Measurements from ENCODE around the gene MARVELD2. TPM values are rescaled to one million over a fixed set of nuclear protein-coding genes. Genes with fewer than 3 reads are reported as not detected.

Gene MARVELD2
- total and polyA plus RNA-seq, 2 of the 13 experiments (the other 11 are each of a cell fraction or from before 2014, with no cell fraction given): 11.1 to 15.4 TPM

DNA sequence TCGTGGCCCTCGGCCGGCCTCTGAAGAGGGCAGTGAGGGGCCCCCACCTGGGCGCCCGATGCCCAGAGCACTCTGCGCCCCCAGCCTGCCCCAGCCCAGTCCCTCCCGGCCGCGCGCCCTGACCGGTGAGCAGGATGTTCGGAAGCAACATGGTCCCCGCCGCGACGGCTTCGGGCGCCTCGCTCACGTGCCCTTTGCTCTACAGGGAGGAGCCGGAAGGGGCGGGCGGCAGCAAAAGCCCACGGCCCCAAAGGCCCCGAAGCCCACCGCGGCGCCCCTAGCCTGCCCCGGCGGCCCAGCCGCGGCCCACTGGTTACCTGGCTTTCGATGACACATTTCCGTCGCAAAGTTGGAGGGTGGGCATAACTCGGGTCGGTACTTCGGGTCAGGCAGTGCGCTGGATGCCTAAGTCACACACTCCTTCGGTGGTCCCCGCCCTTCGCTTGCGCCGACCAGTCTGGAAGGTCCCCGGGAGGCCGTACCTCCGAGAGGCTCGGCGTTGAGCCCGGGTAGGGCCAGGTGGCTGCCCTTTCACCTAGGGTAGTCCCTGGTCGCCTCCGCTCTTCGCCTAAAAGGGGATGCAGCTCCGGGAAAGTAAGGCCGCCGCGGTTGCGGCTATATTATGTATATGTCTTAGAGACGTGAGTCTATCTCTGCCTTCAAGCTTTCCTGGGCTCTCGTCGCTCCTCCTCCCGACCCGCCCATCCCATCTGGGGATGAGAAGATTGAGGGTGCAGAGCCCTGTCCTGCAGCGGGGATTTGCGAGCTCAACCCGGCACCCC is 45.4 kb upstream of the MARVELD2 start, which contains the start of the genes AK6, RAD17 and TAF9 (continued):
- TF ChIP-seq, protein P1, sequence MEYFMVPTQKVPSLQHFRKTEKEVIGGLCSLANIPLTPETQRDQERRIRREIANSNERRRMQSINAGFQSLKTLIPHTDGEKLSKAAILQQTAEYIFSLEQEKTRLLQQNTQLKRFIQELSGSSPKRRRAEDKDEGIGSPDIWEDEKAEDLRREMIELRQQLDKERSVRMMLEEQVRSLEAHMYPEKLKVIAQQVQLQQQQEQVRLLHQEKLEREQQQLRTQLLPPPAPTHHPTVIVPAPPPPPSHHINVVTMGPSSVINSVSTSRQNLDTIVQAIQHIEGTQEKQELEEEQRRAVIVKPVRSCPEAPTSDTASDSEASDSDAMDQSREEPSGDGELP (IDR thresholded peaks at IDR 0.05; ENCODE audit: borderline replicate concordance, low read depth): 0 out of 2 replicates have a peak, but pooled peaks have one; percentile 56
- no peak for TF ChIP-seq ZNF280D (CRISPR knock-in tag; IDR thresholded peaks at IDR 0.05)
- TF ChIP-seq ZNF773 (CRISPR knock-in tag; IDR thresholded peaks at IDR 0.05; ENCODE audit: borderline replicate concordance): no peak
- TF ChIP-seq ETV6 (CRISPR knock-in tag; conservative IDR thresholded peaks at IDR 0.05): peak; percentile 53; the same call in 1 of the 2 replicates
- no peak for TF ChIP-seq ZFP36L2 (CRISPR knock-in tag; IDR thresholded peaks at IDR 0.05)
- no peak for TF ChIP-seq HMGA1 (CRISPR knock-in tag; conservative IDR thresholded peaks at IDR 0.05)
- TF ChIP-seq ZSCAN20 (CRISPR knock-in tag; IDR thresholded peaks at IDR 0.05; ENCODE audit: borderline replicate concordance): no peak
- TF ChIP-seq SMARCE1 (IDR thresholded peaks at IDR 0.05; ENCODE audit: borderline replicate concordance): no peak
- no peak for TF ChIP-seq ZNF839 (CRISPR knock-in tag; IDR thresholded peaks at IDR 0.05; ENCODE audit: borderline replicate concordance)
- TF ChIP-seq TCF7 (IDR thresholded peaks at IDR 0.05; ENCODE audit: low read depth): no peak
- peak; percentile 12; the same call in 1 of the 2 replicates for TF ChIP-seq ZNF737 (CRISPR knock-in tag; IDR thresholded peaks at IDR 0.05; ENCODE audit: borderline replicate concordance)
- peak; percentile 75; the same call in 1 of the 2 replicates for TF ChIP-seq ZBTB7A (CRISPR knock-in tag; IDR thresholded peaks at IDR 0.05)
- TF ChIP-seq REPIN1 (CRISPR knock-in tag; IDR thresholded peaks at IDR 0.05; ENCODE audit: borderline replicate concordance, low read depth): peak; percentile 83
- TF ChIP-seq PHF21A (CRISPR knock-in tag; IDR thresholded peaks at IDR 0.05): peak; percentile 45; the same call in 1 of the 2 replicates
- TF ChIP-seq CHD4 (IDR thresholded peaks at IDR 0.05; ENCODE audit: borderline replicate concordance, low read length): no peak
- no peak for TF ChIP-seq PRDM10 (CRISPR knock-in tag; IDR thresholded peaks at IDR 0.05; ENCODE audit: low read depth)
- no peak for TF ChIP-seq MAFK (conservative IDR thresholded peaks at IDR 0.05 in 1 of 2, IDR thresholded peaks at IDR 0.05 in 1 of 2; ENCODE audit: low read length in 2 of 2)
- peak; percentile 88 for TF ChIP-seq ZNF792 (CRISPR knock-in tag; IDR thresholded peaks at IDR 0.05)
- TF ChIP-seq MBNL3 (CRISPR knock-in tag; conservative IDR thresholded peaks at IDR 0.05): no peak
- no peak for TF ChIP-seq PHB2 (IDR thresholded peaks at IDR 0.05; ENCODE audit: partially characterized antibody)
- peak; percentile 48 for TF ChIP-seq ZFP90 (CRISPR knock-in tag; IDR thresholded peaks at IDR 0.05; ENCODE audit: borderline replicate concordance)
- TF ChIP-seq ZNF468 (CRISPR knock-in tag; IDR thresholded peaks at IDR 0.05): no peak

All from HepG2 (cell line).